ENCODE results near the gene VAMP1.
"Not testable (repeated sequence)": the region's sequence is repeated elsewhere in the genome, so short reads cannot be mapped to it uniquely, and the experiment has no call there.

VAMP1 gene

DNA sequence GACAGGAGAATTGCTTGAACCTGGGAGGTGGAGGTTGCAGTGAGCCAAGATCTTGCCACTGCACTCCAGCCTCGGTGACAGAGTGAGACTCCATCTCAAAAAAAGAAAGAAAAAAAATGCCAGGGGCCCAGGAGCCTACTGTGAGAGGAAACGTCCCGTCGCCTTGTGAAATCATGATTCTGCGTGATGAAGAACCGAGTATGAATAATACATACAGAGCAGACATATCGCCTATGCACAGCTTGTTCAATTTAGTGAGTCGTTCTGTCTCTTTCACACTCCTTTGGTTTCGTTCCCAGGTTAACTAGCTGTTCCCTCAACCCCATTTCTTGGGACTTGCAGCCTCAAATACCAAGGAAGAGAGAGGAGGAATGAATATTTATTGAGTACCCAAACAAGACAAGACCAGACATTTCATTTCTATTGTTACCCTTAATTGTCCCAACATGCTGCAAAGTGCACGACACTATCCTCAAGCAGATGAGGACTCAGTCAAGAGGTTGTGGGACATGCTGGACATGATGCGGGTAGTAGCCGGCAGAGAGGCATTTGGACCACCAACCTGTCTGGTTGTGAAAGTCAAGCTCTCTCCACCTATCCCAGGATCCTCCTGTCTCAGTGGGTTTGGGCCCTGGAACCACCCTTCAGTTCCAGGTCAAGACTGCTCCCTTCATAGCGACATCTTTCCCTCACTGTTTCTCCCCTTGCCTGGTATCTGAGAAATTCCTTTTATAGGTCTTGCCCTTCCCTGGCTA, 34.3 kb downstream of the VAMP1 start:
- DNase-seq (ENCODE audit: low read depth), result no peak
- TF ChIP-seq, protein P1, sequence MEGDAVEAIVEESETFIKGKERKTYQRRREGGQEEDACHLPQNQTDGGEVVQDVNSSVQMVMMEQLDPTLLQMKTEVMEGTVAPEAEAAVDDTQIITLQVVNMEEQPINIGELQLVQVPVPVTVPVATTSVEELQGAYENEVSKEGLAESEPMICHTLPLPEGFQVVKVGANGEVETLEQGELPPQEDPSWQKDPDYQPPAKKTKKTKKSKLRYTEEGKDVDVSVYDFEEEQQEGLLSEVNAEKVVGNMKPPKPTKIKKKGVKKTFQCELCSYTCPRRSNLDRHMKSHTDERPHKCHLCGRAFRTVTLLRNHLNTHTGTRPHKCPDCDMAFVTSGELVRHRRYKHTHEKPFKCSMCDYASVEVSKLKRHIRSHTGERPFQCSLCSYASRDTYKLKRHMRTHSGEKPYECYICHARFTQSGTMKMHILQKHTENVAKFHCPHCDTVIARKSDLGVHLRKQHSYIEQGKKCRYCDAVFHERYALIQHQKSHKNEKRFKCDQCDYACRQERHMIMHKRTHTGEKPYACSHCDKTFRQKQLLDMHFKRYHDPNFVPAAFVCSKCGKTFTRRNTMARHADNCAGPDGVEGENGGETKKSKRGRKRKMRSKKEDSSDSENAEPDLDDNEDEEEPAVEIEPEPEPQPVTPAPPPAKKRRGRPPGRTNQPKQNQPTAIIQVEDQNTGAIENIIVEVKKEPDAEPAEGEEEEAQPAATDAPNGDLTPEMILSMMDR (IDR thresholded peaks at IDR 0.05; ENCODE audit: insufficient read depth, low read depth, low read length, missing control alignments), result no peak
- H3K4me3 ChIP-seq (ENCODE audit: low read depth, low read length), result no peak overlapping the region

DNA sequence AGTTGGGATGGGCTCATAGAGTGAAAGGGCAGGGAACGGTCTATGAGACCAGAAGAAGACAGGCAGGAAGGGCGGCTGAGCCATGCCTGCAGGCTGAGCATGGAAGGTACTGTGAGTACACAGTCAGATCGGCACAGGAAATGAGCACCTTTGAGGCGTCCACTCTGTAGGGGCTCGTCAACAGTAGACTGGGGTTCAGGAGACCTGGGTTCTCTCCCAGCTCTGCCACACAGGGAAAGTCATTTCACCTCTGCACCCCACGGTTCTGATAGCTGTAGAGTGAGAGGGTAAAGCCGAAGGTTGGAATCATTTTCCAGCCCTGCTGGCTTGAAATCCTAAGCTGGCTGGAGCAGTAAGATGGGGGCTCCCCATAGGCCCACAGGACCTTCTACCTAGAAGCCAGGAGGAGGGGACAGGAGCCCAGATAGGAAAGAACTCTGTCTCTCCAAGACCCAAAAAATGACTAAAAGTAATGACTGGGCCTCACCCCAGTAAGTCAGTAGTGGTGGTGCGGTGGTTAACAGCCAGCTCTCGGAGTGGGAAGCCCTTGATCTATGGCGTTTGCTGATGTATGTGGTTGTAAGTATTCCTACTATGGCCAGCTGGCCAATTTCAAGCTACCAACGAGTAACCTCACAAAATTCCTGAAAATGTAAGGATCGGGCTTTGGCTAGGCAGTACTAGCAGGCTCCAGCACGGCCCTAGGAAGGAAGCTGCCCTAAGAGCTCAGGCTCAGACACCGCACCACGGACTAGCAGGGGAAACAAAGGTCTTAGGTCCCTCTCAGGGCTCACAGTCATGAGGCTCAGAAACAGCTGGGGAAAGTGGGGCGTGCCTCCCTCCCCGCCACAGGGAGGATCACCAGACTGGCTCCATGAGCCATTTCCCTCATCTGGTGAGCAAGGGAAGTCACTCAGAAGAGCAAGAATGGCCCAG, 36.0 kb downstream of the VAMP1 start:
- TF ChIP-seq, protein P1 (IDR thresholded peaks at IDR 0.05; ENCODE audit: insufficient read depth, low read depth, low read length, missing control alignments), result no peak
- DNase-seq (ENCODE audit: low read depth), result peak; percentile 73
- no peak overlapping the region for H3K4me3 ChIP-seq (ENCODE audit: low read depth, low read length)

DNA sequence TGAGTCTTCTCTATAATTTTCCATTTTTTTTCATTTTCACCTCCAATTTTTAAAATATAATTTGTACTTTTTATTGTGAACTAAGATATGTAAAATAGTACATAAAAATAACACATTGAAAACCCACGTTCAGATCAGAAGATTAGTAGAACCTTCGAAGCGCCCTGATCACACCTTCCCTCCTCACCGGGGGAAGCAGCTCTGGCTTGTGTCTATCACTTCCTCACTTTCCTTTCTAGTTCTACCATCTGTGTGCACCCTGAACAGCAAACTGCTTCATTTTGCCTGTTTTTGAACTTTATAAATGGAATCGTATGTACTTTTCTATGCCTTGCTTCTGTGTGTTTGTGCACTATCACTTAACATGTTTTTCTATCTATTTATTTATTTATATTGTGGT, 37.5 kb downstream of the VAMP1 start:
- peak overlapping the region; percentile 41 for H3K4me3 ChIP-seq (ENCODE audit: low read depth, low read length)
- DNase-seq (ENCODE audit: low read depth), result peak; percentile 50
- TF ChIP-seq, protein P1 (IDR thresholded peaks at IDR 0.05; ENCODE audit: insufficient read depth, low read depth, low read length, missing control alignments), result no peak

DNA sequence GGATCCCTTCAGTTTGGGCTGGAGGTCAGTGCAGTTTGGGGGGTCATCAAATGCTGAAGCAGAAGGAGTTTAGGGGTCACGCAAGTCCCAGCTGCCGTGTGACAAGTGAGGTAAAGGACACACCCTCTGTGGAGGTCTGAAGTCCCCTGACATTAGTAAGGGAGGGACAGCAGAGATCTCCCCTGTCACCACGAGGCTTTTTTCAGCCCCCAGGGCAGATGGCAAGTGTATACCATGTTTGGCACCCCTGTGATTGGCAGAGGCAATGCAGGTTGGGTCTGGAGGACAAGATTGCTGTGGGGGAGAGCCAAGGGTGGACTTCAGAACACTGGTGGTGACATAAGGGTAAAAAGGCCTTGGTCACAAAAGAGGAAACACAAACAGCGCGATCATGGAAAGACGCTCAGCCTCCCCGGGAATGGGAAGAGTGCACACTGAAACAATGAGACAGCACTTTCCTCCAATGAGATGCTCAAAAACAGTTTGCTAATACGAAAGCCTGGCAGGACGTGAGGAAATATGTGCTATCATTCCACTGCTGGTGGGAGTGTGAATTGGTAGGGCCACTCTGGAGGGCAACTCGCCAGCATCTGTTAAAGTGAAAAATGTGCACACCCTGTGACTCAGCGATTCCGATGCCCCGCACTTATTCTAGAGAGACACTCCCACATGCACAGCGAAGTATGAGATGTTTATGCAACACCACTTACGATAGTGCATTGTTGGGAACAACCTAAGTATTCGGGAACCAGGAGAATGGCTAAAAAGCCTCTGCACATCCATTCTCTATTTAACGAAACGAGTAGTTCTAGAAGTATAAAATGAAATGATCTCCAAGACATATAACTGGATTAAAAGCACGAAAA, 40.1 kb downstream of the VAMP1 start:
- H3K4me3 ChIP-seq (ENCODE audit: low read depth, low read length), result peak overlapping the region; percentile 30
- TF ChIP-seq, protein P1 (IDR thresholded peaks at IDR 0.05; ENCODE audit: insufficient read depth, low read depth, low read length, missing control alignments), result no peak
- peak; percentile 71 for DNase-seq (ENCODE audit: low read depth)

DNA sequence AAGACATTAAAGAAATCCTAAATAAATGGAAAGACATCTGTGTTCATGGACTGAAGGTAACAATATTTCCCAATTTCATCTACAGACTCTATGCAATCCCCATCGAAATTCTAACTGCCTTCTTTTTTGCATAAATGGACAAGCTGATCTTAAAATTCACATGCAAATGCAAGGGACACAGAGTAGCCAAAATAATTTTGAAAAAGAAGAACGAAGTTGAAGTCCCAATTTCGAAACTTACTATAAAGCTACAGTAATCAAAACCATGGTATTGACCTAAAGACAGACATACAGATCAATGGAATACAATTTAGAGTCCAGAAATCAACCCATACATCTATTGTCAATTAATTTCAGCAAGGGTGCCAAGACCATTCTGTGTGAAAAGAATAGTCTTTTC, 42.2 kb downstream of the VAMP1 start:
- TF ChIP-seq, protein P1 (IDR thresholded peaks at IDR 0.05; ENCODE audit: insufficient read depth, low read depth, low read length, missing control alignments), result no peak
- H3K4me3 ChIP-seq (ENCODE audit: low read depth, low read length), result peak overlapping the region; percentile 8
- peak; percentile 42 for DNase-seq (ENCODE audit: low read depth)

DNA sequence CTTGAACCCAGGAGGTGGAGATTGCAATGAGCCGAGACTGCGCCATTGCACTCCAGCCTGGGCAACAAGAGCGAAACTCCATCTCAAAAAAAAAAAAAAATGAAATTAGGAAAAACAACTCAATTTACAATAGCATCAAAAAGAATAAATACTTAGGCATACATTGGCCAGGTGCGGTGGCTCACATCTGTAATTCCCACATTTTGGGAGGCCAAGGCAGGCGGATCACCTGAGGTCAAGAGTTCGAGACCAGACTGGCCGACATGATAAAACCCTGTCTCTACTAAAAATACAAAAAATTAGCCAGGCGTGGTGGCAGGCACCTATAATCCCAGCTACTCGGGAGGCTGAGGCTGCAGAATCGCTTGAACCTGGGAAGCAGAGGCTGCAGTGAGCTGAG, 42.7 kb downstream of the VAMP1 start:
- not testable (repeated sequence) for DNase-seq (ENCODE audit: low read depth)
- H3K4me3 ChIP-seq (ENCODE audit: low read depth, low read length), result peak overlapping the region; percentile 8

All from GM12865 (cell line).